Spleen (tissue), 11 donors: Measurements from ENCODE around the gene OBP2A. TPM values are rescaled to one million over a fixed set of nuclear protein-coding genes. Genes with fewer than 3 reads are reported as not detected.

Source experiments
- DNase-seq: peaks from one replicate; pipeline ENCODE4 v3.0.0-alpha.2; 2020
- H3K27ac ChIP-seq, 8 donors: fragments of 200-600 bp; sonication (generic) in 7 of 8; 1 replicate in 4 of 8; 2 replicates in 4 of 8; pipeline versions ENCODE4 v1.5.0 to v1.8.0; 2016 to 2021; ENCODE audit warnings: inconsistent platforms in 4 of 8, mild to moderate bottlenecking in 4 of 8, moderate library complexity in 1 of 8
- H3K27me3 ChIP-seq, 7 donors: fragments of 200-600 bp; sonication (generic) in 6 of 7; replicated peaks in 1 of 7; 1 replicate in 4 of 7; 2 replicates in 3 of 7; pipeline versions ENCODE4 v1.5.0 to v1.8.0; 2016 to 2021; ENCODE audit warnings: inconsistent platforms in 3 of 7, mild to moderate bottlenecking in 1 of 7
- H3K36me3 ChIP-seq, 6 donors: fragments of 200-600 bp; sonication (generic) in 5 of 6; 1 replicate in 4 of 6; 2 replicates in 2 of 6; pipeline versions ENCODE4 v1.5.0 to v1.8.0; 2016 to 2021; ENCODE audit warnings: inconsistent platforms in 2 of 6
- H3K4me1 ChIP-seq, 6 donors: fragments of 200-600 bp; sonication (generic) in 5 of 6; 1 replicate in 3 of 6; 2 replicates in 3 of 6; pipeline versions ENCODE4 v1.5.0 to v1.8.0; 2016 to 2021; ENCODE audit warnings: inconsistent platforms in 3 of 6
- H3K4me3 ChIP-seq, 8 donors: fragments of 200-600 bp; sonication (generic) in 7 of 8; 1 replicate in 4 of 8; 2 replicates in 4 of 8; pipeline versions ENCODE4 v1.5.0 to v1.8.0; 2016 to 2021; ENCODE audit warnings: inconsistent platforms in 4 of 8, mild to moderate bottlenecking in 4 of 8, moderate library complexity in 2 of 8
- H3K9me3 ChIP-seq, 8 donors: fragments of 200-600 bp; sonication (generic) in 7 of 8; 1 replicate in 4 of 8; 2 replicates in 4 of 8; pipeline versions ENCODE4 v1.5.0 to v1.8.0; 2016 to 2021; ENCODE audit warnings: inconsistent platforms in 4 of 8
- POLR2A ChIP-seq, 3 donors: fragments of 450-650 bp; IDR thresholded peaks; one replicate each; pipeline ENCODE4 v1.5.1; 2017; ENCODE audit warnings: antibody characterized with exemption in 3 of 3, mild to moderate bottlenecking in 1 of 3
- POLR2AphosphoS5 ChIP-seq, 3 donors: sonication (generic); formaldehyde crosslinking; IDR thresholded peaks; one replicate each; pipeline ENCODE4 v1.5.1; 2017; ENCODE audit warnings: antibody characterized with exemption in 3 of 3
- WGBS, 5 donors: extraction: QIAGEN DNeasy Blood & Tissue Kit in 3 of 5; methylation state at CpG; one replicate each; pipeline versions ENCODE4 v1.1.5 to v1.1.7; 2013 to 2018; 5-methylcytosine and 5-hydroxymethylcytosine counted together
- intact Hi-C: fragments of 100-400 bp; cut with DNase I; formaldehyde crosslinking; loops from one replicate; pipeline ENCODE4 v1.15.0; 2023; ENCODE audit warnings: low total_unique reads
- polyA plus RNA-seq, 3 donors: library from polyadenylated mRNA; stranded (reverse); fragments of 200-250 nt; gene quantifications; one replicate each; pipeline ENCODE4 v1.2.1, GENCODE V29; 2013
- total RNA-seq, 7 donors: library from RNA; depleted of rRNA in 3 of 7; stranded (reverse); fragments of >200 nt in 3 of 7; fragmentation: NEBNext Ultra II Directional in 4 of 7; extraction: Animal tissue kit (Norgen Biotek cat#: 25700) in 4 of 7; gene quantifications; one replicate each; pipeline versions ENCODE4 v1.1.0 to v1.2.1, GENCODE V29; 2016 to 2021
- TF ChIP-seq, protein P1 (sequence below), 11 experiments: fragments of 200-600 bp in 7 of 11; fragments of 450-650 bp in 4 of 11; sonication (generic) in 4 of 11; IDR thresholded peaks in 8 of 11; conservative IDR thresholded peaks in 3 of 11; 1 replicate in 7 of 11; 2 replicates in 4 of 11; pipeline versions ENCODE4 v1.4.0 to v1.8.0; 2016 to 2021; ENCODE audit warnings: antibody characterized with exemption in 11 of 11, inconsistent platforms in 4 of 11, mild to moderate bottlenecking in 1 of 11
- donor health status: healthy with polysubstance abuse.
- donor health status: DM: no; HTN: no; CAD: no; lungs with moderate emphysema.
- donor health status: DM: no; HTN: no; CAD: no.
- donor health status: Bipolar disorder and iron deficiency.
- donor health status: healthy.
- donor health status: DM: no; HTN: no; CAD: no.
- donor health status: DM: yes; HTN: yes; CAD: no.

The OBP2A gene
- total and polyA plus RNA-seq, 10 donors: 0.40 TPM; not detected in 9

DNA sequence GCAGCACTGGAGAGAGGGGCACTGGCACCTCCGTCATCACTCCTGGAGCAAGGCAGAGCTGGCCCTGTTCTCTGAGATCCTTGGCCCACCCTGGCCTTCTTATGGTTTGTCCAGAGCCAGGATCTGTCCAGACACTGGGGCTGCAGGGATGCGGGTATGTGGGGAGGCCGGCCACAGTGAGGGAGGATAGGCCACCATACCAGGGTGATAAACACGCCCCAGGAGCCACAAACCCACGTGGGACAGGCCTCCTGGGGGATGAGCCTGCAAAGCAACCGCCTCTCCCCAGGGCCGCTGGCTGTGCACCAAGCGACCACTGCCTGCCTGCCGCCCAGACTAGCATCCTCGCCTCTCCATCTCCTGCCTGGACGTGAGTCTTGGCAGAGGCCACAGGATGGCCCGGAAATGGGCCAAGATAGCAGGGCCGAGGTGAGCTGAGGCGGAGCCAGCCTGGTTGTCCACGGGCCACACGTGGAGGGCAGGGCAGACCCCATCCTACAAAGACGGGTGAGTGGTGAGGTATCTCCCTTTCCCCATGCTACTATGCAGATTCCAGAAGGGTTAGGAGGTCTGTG is 4.5 kb downstream of the OBP2A start:
- DNase-seq: no peak
- Histone ChIP-seq H3K4me3 (no peak overlapping the region), H3K4me1 (no peaks in the 10 kb centered on the region), H3K36me3 (no peaks in the 10 kb centered on the region), H3K9me3 (no peaks in the 10 kb centered on the region), H3K27me3 (peaks cover 0 to 11% (median 0%) of the 10 kb centered on the region in 7 donors), H3K27ac (no peak overlapping the region)
- TF ChIP-seq POLR2AphosphoS5 (IDR thresholded peaks at IDR 0.05) (no peak), POLR2A (IDR thresholded peaks at IDR 0.05) (no peak)
- TF ChIP-seq, protein P1, sequence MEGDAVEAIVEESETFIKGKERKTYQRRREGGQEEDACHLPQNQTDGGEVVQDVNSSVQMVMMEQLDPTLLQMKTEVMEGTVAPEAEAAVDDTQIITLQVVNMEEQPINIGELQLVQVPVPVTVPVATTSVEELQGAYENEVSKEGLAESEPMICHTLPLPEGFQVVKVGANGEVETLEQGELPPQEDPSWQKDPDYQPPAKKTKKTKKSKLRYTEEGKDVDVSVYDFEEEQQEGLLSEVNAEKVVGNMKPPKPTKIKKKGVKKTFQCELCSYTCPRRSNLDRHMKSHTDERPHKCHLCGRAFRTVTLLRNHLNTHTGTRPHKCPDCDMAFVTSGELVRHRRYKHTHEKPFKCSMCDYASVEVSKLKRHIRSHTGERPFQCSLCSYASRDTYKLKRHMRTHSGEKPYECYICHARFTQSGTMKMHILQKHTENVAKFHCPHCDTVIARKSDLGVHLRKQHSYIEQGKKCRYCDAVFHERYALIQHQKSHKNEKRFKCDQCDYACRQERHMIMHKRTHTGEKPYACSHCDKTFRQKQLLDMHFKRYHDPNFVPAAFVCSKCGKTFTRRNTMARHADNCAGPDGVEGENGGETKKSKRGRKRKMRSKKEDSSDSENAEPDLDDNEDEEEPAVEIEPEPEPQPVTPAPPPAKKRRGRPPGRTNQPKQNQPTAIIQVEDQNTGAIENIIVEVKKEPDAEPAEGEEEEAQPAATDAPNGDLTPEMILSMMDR (IDR thresholded peaks at IDR 0.05 in 8 of 11, conservative IDR thresholded peaks at IDR 0.05 in 3 of 11): no peak
- 71 to 94% (median 76%) methylated on average over 8 to 17 of the region's 17 CpGs for WGBS, 5 donors
- intact Hi-C loops: no loop called here

DNA sequence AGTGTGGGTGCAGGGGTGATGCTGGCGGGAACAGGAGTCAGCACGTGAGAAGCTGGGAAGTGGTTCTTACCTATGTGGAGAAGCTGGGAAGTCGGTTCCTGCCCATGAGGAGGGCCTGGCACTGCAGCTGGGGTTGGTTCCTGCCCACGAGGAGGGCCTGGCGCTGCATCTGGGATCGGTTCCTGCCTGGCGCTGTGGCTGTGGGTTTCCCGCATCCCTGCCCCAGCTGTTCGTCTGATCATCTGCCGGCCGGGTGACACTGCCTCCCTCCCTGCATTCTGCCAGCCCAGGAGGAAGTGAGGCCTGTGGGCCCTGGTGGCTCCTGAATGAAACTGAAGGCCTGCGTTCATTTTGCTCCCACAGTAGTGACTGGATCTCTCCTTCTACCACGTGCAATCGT is 5.1 kb downstream of the OBP2A start:
- Histone ChIP-seq H3K4me1 (no peaks in the 10 kb centered on the region), H3K36me3 (no peaks in the 10 kb centered on the region), H3K4me3 (no peak overlapping the region), H3K27ac (no peak overlapping the region), H3K9me3 (no peaks in the 10 kb centered on the region), H3K27me3 (peaks cover 0 to 11% (median 0%) of the 10 kb centered on the region in 7 donors)
- intact Hi-C loops: no loop called here
- TF ChIP-seq, protein P1 (IDR thresholded peaks at IDR 0.05 in 8 of 11, conservative IDR thresholded peaks at IDR 0.05 in 3 of 11): no peak
- TF ChIP-seq POLR2AphosphoS5 (IDR thresholded peaks at IDR 0.05) (no peak), POLR2A (IDR thresholded peaks at IDR 0.05) (no peak)
- WGBS, 5 donors: 43 to 58% (median 45%) methylated on average over 14 of the region's 14 CpGs
- no peak for DNase-seq

DNA sequence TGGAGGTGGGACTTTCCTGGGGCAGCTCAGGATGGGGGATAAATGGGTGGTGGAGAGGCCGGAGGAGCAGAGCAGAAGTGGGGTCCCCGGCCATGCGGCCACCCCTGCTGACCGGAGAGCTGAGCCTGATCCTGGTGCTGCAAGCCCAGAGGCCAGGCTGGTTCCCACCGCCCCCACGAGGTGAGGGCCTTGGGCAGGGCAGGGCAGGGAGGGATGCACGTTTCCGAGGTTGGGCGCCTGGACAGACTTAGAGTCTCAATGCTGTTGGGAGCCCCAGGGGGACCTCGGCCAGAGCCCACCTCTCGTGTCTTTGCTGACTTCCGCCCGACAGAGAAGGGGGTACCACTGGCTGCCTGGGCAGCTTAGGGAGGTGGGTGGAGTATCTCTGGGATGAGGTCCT is 5.5 kb downstream of the OBP2A start:
- intact Hi-C loops: no loop called here
- H3K27ac ChIP-seq: no peak overlapping the region
- TF ChIP-seq, protein P1 (IDR thresholded peaks at IDR 0.05 in 8 of 11, conservative IDR thresholded peaks at IDR 0.05 in 3 of 11): no peak
- TF ChIP-seq POLR2AphosphoS5 (IDR thresholded peaks at IDR 0.05): no peak
- TF ChIP-seq POLR2A (IDR thresholded peaks at IDR 0.05): no peak
- H3K36me3 ChIP-seq: no peaks in the 10 kb centered on the region
- peaks cover 0 to 11% (median 0%) of the 10 kb centered on the region in 7 donors for H3K27me3 ChIP-seq
- no peaks in the 10 kb centered on the region for H3K4me1 ChIP-seq
- no peaks in the 10 kb centered on the region for H3K9me3 ChIP-seq
- DNase-seq: no peak
- no peak overlapping the region for H3K4me3 ChIP-seq
- 88 to 96% (median 91%) methylated on average over 10 to 13 of the region's 13 CpGs for WGBS, 5 donors

GRCh38 chr9:135552021-135552697 is 6.2 kb downstream of the OBP2A start:
- H3K9me3 ChIP-seq: no peaks in the 10 kb centered on the region
- no peak overlapping the region for H3K4me3 ChIP-seq
- 78 to 87% (median 83%) methylated on average over 12 to 18 of the region's 18 CpGs for WGBS, 5 donors
- peaks cover 0 to 11% (median 0%) of the 10 kb centered on the region in 7 donors for H3K27me3 ChIP-seq
- H3K27ac ChIP-seq: no peak overlapping the region
- H3K36me3 ChIP-seq: no peaks in the 10 kb centered on the region
- no peaks in the 10 kb centered on the region for H3K4me1 ChIP-seq
- intact Hi-C loops: no loop called here
- no peak for TF ChIP-seq POLR2A (IDR thresholded peaks at IDR 0.05)
- TF ChIP-seq, protein P1 (IDR thresholded peaks at IDR 0.05 in 8 of 11, conservative IDR thresholded peaks at IDR 0.05 in 3 of 11): no peak
- TF ChIP-seq POLR2AphosphoS5 (IDR thresholded peaks at IDR 0.05): no peak
- no peak for DNase-seq
